K562 (cell line): ENCODE results near the gene MARS1. TPM values are rescaled to one million over a fixed set of nuclear protein-coding genes. Genes with fewer than 3 reads are reported as not detected.

ENCODE experiments used
- ARID2 ChIP-seq: fragments of 450-650 bp; IDR thresholded peaks from 2 replicates; pipeline ENCODE4 v1.6.1; 2017; ENCODE audit warnings: antibody characterized with exemption, mild to moderate bottlenecking
- ARID3B ChIP-seq: fragments of 250-450 bp; sonication (Bioruptor Pico); IDR thresholded peaks from 2 replicates; pipeline ENCODE4 v1.4.0; 2020; ENCODE audit warnings: borderline replicate concordance
- BHLHE40 ChIP-seq: IDR thresholded peaks from 2 replicates; pipeline ENCODE4 v1.6.1; 2011; ENCODE audit warnings: low read length, improper control_type of control experiment
- BRD4 ChIP-seq: fragments of 200-600 bp; sonication (generic); IDR thresholded peaks from 2 replicates; pipeline ENCODE4 v1.6.1; 2017; ENCODE audit warnings: inconsistent platforms
- CGGBP1 ChIP-seq: fragments of 250-450 bp; sonication (Bioruptor Pico); IDR thresholded peaks from 2 replicates; pipeline ENCODE4 v1.9.0; 2021; ENCODE audit warnings: mild to moderate bottlenecking
- ERF ChIP-seq: fragments of 450-650 bp; formaldehyde crosslinking; IDR thresholded peaks from 2 replicates; pipeline ENCODE4 v1.4.0; 2020; ENCODE audit warnings: mild to moderate bottlenecking, mixed read lengths
- KLF6 ChIP-seq: fragments of 250-450 bp; sonication (Bioruptor Pico); IDR thresholded peaks from 2 replicates; pipeline ENCODE4 v1.4.0; 2020; ENCODE audit warnings: mild to moderate bottlenecking, moderate library complexity, borderline replicate concordance
- NBN ChIP-seq: fragments of 450-650 bp; IDR thresholded peaks from 2 replicates; pipeline ENCODE4 v1.6.1; 2016; ENCODE audit warnings: low read depth, mild to moderate bottlenecking
- NFE2L1 ChIP-seq: fragments of 450-650 bp; IDR thresholded peaks from 2 replicates; pipeline ENCODE4 v1.6.1; 2016; ENCODE audit warnings: missing genetic modification characterization, low read depth, mild to moderate bottlenecking, missing compliant biosample characterization, moderate library complexity, borderline replicate concordance
- NR1H2 ChIP-seq: sonication (generic); formaldehyde crosslinking; IDR thresholded peaks from 2 replicates; pipeline ENCODE4 v1.4.0; 2020; ENCODE audit warnings: mild to moderate bottlenecking, missing genetic modification reagents
- TCFL5 ChIP-seq: fragments of 250-450 bp; sonication (Bioruptor Pico); conservative IDR thresholded peaks from 2 replicates; pipeline ENCODE4 v1.6.1; 2021; ENCODE audit warnings: mild to moderate bottlenecking, moderate library complexity, matching md5 sums
- TEAD2 ChIP-seq: fragments of 450-650 bp; IDR thresholded peaks from 2 replicates; pipeline ENCODE4 v1.6.1; 2016; ENCODE audit warnings: missing genetic modification characterization, control low read depth, missing compliant biosample characterization
- ZNF609 ChIP-seq: sonication (generic); formaldehyde crosslinking; IDR thresholded peaks from 2 replicates; pipeline ENCODE4 v1.8.1; 2023; ENCODE audit warnings: missing genetic modification reagents, mild to moderate bottlenecking, borderline replicate concordance
- ZNF77 ChIP-seq: fragments of 250-450 bp; sonication (Bioruptor Pico); IDR thresholded peaks from 2 replicates; pipeline ENCODE4 v1.5.0; 2020
- polyA plus RNA-seq, 8 experiments: library from polyadenylated mRNA; depleted of rRNA in 4 of 8; stranded (reverse) in 5 of 8; unstranded in 3 of 8; fragments of >200 nt; fragmentation: Nextera tagmentation in 2 of 8; fragmentation: Illumina TruSeq in 1 of 8; extraction: Ambion mirVana in 2 of 8; extraction: Trizol in 1 of 8; gene quantifications; 2 replicates each; pipeline versions ENCODE4 v1.2.1 to v1.2.3, GENCODE V29; 2011 to 2014; ENCODE audit warnings: inconsistent platforms in 1 of 8, missing spikeins in 1 of 8
- total RNA-seq, 7 experiments: library from RNA; depleted of rRNA in 6 of 7; stranded (reverse); fragments of >200 nt in 6 of 7; fragmentation: Illumina TruSeq in 2 of 7; extraction: Trizol in 2 of 7; gene quantifications; 2 replicates each; pipeline versions ENCODE4 v1.2.1 to v1.2.3, GENCODE V29; 2011 to 2021; ENCODE audit warnings: low replicate concordance in 1 of 7
- TF ChIP-seq, protein P1 (sequence below): sonication (generic); formaldehyde crosslinking; IDR thresholded peaks from 2 replicates; pipeline ENCODE4 v1.8.0; 2022; ENCODE audit warnings: mild to moderate bottlenecking, missing genetic modification reagents

Gene MARS1
- total and polyA plus RNA-seq, 9 of the 15 experiments (the other 6 are each of a cell fraction or from before 2014, with no cell fraction given) = 117 to 382 (median 220) TPM

DNA sequence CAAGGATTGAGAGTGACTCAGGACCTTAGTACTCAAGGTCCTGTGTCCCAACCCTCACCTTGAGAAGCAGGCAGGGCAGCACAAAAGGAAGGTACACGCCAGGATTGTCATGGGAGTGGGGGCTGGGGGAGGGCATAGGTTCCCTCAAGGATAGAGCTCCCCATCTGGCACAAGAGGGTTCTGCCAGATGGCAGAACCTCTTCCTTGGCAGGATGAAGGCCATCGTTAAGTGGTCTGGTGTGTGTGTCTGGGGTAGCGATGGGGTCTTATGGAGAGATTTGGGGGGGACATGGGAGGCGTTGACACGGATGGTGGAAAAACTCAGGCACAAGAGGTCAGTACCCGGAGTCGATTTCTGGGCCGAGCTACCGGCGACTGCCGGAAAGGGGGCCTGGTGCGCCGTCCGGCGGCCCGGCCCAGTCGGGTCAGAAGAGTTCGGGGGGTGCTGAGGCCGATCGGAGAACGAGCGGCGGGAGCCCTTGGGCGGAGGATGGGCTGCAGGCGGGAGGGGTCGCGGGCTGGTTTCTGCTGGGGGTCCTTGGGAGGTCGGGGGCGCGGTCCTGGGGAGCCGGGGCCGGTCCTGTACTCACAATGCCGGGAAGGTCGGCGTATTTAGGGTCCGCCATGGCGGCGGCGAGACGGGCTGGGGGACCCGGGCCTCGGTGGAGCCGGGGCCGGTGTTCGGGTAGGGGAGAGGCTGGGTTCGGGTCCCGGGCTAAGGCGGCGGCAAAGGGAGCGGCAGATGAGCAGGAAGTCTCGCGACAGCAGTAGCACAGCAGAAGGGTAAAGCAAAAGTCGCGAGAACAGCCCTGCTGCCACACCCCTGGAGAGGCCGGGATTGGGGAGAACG lies 58.8 kb downstream of the MARS1 start, which contains the start of gene DCTN2 (continued):
- TF ChIP-seq ARID3B (CRISPR knock-in tag) (no peak), BHLHE40 (no peak), NBN (no peak), BRD4 (peak; percentile 50), ARID2 (no peak), ERF (no peak), KLF6 (CRISPR knock-in tag) (no peak), ZNF77 (no peak), NFE2L1 (tag) (no peak), TEAD2 (no peak), TCFL5 (CRISPR knock-in tag) (no peak), ZNF609 (no peak; the same call in 1 of the 2 replicates), CGGBP1 (CRISPR knock-in tag) (no peak), NR1H2 (CRISPR knock-in tag) (0 out of 2 replicates have a peak, but pooled peaks have one; percentile 21)
- TF ChIP-seq, protein P1, sequence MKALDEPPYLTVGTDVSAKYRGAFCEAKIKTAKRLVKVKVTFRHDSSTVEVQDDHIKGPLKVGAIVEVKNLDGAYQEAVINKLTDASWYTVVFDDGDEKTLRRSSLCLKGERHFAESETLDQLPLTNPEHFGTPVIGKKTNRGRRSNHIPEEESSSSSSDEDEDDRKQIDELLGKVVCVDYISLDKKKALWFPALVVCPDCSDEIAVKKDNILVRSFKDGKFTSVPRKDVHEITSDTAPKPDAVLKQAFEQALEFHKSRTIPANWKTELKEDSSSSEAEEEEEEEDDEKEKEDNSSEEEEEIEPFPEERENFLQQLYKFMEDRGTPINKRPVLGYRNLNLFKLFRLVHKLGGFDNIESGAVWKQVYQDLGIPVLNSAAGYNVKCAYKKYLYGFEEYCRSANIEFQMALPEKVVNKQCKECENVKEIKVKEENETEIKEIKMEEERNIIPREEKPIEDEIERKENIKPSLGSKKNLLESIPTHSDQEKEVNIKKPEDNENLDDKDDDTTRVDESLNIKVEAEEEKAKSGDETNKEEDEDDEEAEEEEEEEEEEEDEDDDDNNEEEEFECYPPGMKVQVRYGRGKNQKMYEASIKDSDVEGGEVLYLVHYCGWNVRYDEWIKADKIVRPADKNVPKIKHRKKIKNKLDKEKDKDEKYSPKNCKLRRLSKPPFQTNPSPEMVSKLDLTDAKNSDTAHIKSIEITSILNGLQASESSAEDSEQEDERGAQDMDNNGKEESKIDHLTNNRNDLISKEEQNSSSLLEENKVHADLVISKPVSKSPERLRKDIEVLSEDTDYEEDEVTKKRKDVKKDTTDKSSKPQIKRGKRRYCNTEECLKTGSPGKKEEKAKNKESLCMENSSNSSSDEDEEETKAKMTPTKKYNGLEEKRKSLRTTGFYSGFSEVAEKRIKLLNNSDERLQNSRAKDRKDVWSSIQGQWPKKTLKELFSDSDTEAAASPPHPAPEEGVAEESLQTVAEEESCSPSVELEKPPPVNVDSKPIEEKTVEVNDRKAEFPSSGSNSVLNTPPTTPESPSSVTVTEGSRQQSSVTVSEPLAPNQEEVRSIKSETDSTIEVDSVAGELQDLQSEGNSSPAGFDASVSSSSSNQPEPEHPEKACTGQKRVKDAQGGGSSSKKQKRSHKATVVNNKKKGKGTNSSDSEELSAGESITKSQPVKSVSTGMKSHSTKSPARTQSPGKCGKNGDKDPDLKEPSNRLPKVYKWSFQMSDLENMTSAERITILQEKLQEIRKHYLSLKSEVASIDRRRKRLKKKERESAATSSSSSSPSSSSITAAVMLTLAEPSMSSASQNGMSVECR (CRISPR knock-in tag) = no peak
